Caco-2 (cell line): ENCODE data around the gene PMM1. TPM values are rescaled to one million over a fixed set of nuclear protein-coding genes. Genes with fewer than 3 reads are reported as not detected.

Experiments
- BruUV-seq: library from RNA; stranded (reverse); fragments of 400-500 nt; replicated peaks from 2 replicates; lab custom pipeline; 2021; lab: Mats Ljungman, UMichigan
- CTCF ChIA-PET: fragments of 300-600 bp; sonication (Branson Sonifier 250); formaldehyde crosslinking; loops from one replicate; lab custom pipeline; 2022; ENCODE audit warnings: antibody characterized with exemption; lab: Charles Lee
- POLR2A ChIA-PET: fragments of 300-600 bp; sonication (Branson Sonifier 250); formaldehyde crosslinking; loops from one replicate; lab custom pipeline; 2022; ENCODE audit warnings: antibody characterized with exemption; lab: Charles Lee
- DNase-seq, 2 experiments: peaks; one replicate each; pipeline versions ENCODE4 v3.0.0 to v3.0.0-alpha.2; 2020 to 2022
- H3K27me3 ChIP-seq: replicated peaks from 2 replicates; pipeline ENCODE4 v1.6.0; 2011; ENCODE audit warnings: low read length; ENCODE audit not compliant: control insufficient read depth, insufficient read depth
- H3K36me3 ChIP-seq: 2 replicates; pipeline ENCODE4 v1.5.1; 2011; ENCODE audit warnings: low read length; ENCODE audit not compliant: control insufficient read depth, insufficient read depth
- H3K4me1 ChIP-seq: fragments of 250-450 bp; sonication (Bioruptor Pico); 2 replicates; pipeline ENCODE4 v1.5.1; 2020; ENCODE audit warnings: mild to moderate bottlenecking
- H3K4me3 ChIP-seq: 2 replicates; pipeline ENCODE4 v1.5.1; 2011; ENCODE audit warnings: low read depth, mild to moderate bottlenecking, control low read depth, low read length
- H3K9me3 ChIP-seq: fragments of 250-450 bp; sonication (Bioruptor Pico); 2 replicates; pipeline ENCODE4 v1.5.1; 2020; ENCODE audit warnings: mild to moderate bottlenecking, moderate library complexity
- H3K27ac Mint-ChIP-seq: one replicate; pipeline ENCODE4 v1.8.0; 2022; ENCODE audit warnings: mixed read lengths; ENCODE audit not compliant: unreplicated experiment
- H3K27me3 Mint-ChIP-seq: one replicate; pipeline ENCODE4 v1.8.0; 2022; ENCODE audit warnings: mixed read lengths; ENCODE audit not compliant: insufficient read depth, unreplicated experiment
- H3K36me3 Mint-ChIP-seq: one replicate; pipeline ENCODE4 v1.8.0; 2022; ENCODE audit warnings: mild to moderate bottlenecking, mixed read lengths; ENCODE audit not compliant: insufficient read depth, unreplicated experiment
- H3K4me1 Mint-ChIP-seq: one replicate; pipeline ENCODE4 v1.8.0; 2022; ENCODE audit warnings: low read depth, mixed read lengths; ENCODE audit not compliant: unreplicated experiment
- H3K4me3 Mint-ChIP-seq: one replicate; pipeline ENCODE4 v1.8.0; 2022; ENCODE audit warnings: mild to moderate bottlenecking, moderate library complexity, mixed read lengths; ENCODE audit not compliant: unreplicated experiment
- H3K9me3 Mint-ChIP-seq: one replicate; pipeline ENCODE4 v1.8.0; 2022; ENCODE audit warnings: mixed read lengths; ENCODE audit not compliant: unreplicated experiment
- CTCF ChIP-seq, 2 experiments: fragments of 200-600 bp in 1 of 2; IDR thresholded peaks; 1 replicate in 1 of 2; 2 replicates in 1 of 2; pipeline versions ENCODE4 v1.5.1 to v1.8.0; 2011 to 2022; ENCODE audit warnings: antibody characterized with exemption in 1 of 2, control low read depth in 1 of 2, inconsistent platforms in 1 of 2, low read depth in 1 of 2, low read length in 1 of 2, mild to moderate bottlenecking in 1 of 2, moderate library complexity in 1 of 2; ENCODE audit not compliant: insufficient read depth in 1 of 2, severe bottlenecking in 1 of 2, unreplicated experiment in 1 of 2
- intact Hi-C: fragments of 100-400 bp; cut with micrococcal nuclease; formaldehyde crosslinking; loops from one replicate; pipeline ENCODE4 v1.10.0; 2022; ENCODE audit not compliant: unreplicated experiment
- total RNA-seq: library from RNA; stranded (reverse); gene quantifications from 2 replicates; pipeline ENCODE4 v1.2.3, GENCODE V29; 2022

Gene PMM1
- total RNA-seq, 1 experiment from 2014 or later: 29.6 TPM

DNA sequence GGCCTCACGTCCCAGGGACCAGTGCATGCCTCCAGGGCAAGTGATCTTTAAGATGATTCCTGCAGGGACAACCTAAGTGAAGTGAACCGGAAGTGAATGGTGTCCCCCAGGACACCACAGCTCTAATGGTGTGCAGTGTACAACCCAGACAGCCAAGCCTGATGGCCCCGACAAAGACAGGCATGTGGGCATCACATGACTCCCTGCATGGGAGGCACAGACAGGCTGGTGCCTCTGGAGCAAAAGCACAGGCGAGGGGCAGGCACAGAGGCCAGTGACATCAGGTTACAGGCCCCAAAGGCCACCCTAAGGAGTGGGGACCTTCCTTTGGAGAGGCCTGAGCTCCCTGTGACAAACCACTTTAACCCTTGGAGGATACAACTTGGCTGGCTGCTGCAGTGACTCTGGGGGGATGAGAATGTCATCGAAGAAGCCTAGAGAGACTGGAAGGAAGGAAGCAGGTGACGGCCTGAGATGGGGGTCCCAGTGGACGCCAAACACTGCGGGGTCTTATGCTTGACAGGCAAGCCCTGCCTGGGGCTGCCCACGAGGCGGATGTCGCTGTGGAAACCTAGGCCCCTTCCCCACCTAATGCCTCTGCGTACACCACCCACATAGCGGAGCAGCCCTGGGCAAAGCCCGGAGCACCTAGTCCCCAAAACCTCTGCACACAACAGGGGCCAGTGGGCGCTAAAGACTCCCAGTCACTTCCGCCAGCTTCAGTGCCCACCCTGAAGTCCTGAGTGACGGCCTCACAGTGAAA is 57.7 kb downstream of the PMM1 start:
- no peaks in the 10 kb centered on the region for H3K4me1 Mint-ChIP-seq
- peak overlapping the region; percentile 48 for H3K27ac Mint-ChIP-seq
- DNase-seq: no peak
- no peaks in the 10 kb centered on the region for H3K27me3 ChIP-seq
- peaks cover 5% of the 10 kb centered on the region for H3K36me3 ChIP-seq
- POLR2A ChIA-PET: no interaction called here
- no peak for TF ChIP-seq CTCF (IDR thresholded peaks at IDR 0.05; ENCODE audit: insufficient read depth in 1 of 2, low read depth in 1 of 2, low read length in 1 of 2, severe bottlenecking in 1 of 2, unreplicated experiment in 1 of 2)
- no peak overlapping the region for H3K4me3 ChIP-seq
- BruUV-seq: no TSS peak
- CTCF ChIA-PET: no interaction called here
- H3K9me3 Mint-ChIP-seq: no peaks in the 10 kb centered on the region
- H3K9me3 ChIP-seq: no peaks in the 10 kb centered on the region
- no peaks in the 10 kb centered on the region for H3K27me3 Mint-ChIP-seq
- no peaks in the 10 kb centered on the region for H3K4me1 ChIP-seq
- no peak overlapping the region for H3K4me3 Mint-ChIP-seq
- intact Hi-C loops: no loop called here
- peaks cover 82% of the 10 kb centered on the region for H3K36me3 Mint-ChIP-seq

- CTCF ChIA-PET: interaction anchor here (0.6 to 0.8 kb wide), 2 partner anchors 13 to 47 kb away, joined by 3 to 5 read pairs; partner anchors contain the start of gene POLR3H
Observed at GRCh38 chr22:41530890-41531714, 58.5 kb downstream of the PMM1 start.

More at GRCh38 chr22:41530890-41531714, 58.5 kb downstream of the PMM1 start:
- no peaks in the 10 kb centered on the region for H3K27me3 Mint-ChIP-seq
- TF ChIP-seq CTCF (IDR thresholded peaks at IDR 0.05; ENCODE audit: insufficient read depth in 1 of 2, low read depth in 1 of 2, low read length in 1 of 2, severe bottlenecking in 1 of 2, unreplicated experiment in 1 of 2): no peak
- BruUV-seq: no TSS peak
- Histone ChIP-seq H3K4me1 (no peaks in the 10 kb centered on the region), H3K36me3 (peaks cover 8% of the 10 kb centered on the region), H3K27me3 (no peaks in the 10 kb centered on the region), H3K9me3 (no peaks in the 10 kb centered on the region), H3K4me3 (no peak overlapping the region)
- DNase-seq: no peak
- POLR2A ChIA-PET: no interaction called here
- H3K36me3 Mint-ChIP-seq: peaks cover 88% of the 10 kb centered on the region
- H3K9me3 Mint-ChIP-seq: no peaks in the 10 kb centered on the region
- H3K4me3 Mint-ChIP-seq: peak overlapping the region; percentile 22
- H3K4me1 Mint-ChIP-seq: peaks cover 3% of the 10 kb centered on the region
- peak overlapping the region; percentile 48 for H3K27ac Mint-ChIP-seq
- intact Hi-C loops: no loop called here
